ENCODE measurements around the gene SLC35F3. TPM values are rescaled to one million over a fixed set of nuclear protein-coding genes. Genes with fewer than 3 reads are reported as not detected.

The SLC35F3 gene
- total RNA-seq, 1 experiment from 2014 or later: 0.94 TPM

DNA sequence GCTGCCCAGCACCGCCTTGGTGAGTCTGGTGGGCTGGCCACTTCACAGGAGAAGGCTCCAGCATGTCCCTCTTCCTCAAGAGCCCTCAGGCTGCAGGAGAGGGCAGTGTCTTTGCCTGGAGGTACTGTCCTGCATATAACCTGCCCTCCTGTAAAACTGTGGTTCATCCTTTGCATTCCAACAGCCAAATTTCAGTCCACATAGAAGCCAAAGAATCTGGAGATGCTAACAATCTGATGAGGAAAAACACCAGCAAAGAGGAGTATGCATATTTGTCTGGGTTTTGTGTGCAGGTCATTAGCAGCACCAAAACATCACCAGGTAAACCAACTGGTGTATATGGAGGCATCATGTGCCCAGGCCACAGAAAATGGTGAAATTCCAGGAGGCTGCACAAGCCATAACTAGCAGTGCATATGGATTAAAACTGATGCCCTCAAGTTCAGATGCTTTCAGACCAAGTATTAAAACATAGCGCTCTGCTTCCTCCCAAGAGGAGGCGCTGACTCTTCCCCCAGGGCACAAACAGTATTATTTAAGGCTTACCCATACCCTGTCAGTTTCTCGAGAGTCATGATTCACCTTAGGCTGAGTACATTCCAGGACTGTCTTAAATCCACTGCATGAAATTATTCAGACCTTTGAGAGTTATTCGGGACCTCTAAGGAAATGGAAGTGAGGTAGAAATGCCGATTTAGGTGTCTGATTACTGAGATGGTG, 318.2 kb downstream of the SLC35F3 start:
- POLR2A ChIA-PET: no interaction called here
- Mint-ChIP-seq H3K4me1 (peaks cover 28% of the 10 kb centered on the region), H3K4me3 (no peak overlapping the region), H3K36me3 (no peaks in the 10 kb centered on the region), H3K27me3 (ENCODE audit: low read depth) (peaks cover 18% of the 10 kb centered on the region), H3K27ac (no peak overlapping the region), H3K9me3 (no peaks in the 10 kb centered on the region)
- no peak for DNase-seq (ENCODE audit: low spot score)
- TF ChIP-seq, protein P1, sequence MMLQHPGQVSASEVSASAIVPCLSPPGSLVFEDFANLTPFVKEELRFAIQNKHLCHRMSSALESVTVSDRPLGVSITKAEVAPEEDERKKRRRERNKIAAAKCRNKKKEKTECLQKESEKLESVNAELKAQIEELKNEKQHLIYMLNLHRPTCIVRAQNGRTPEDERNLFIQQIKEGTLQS (CRISPR knock-in tag; conservative IDR thresholded peaks at IDR 0.05): no peak
- no peak for TF ChIP-seq SOX15 (CRISPR knock-in tag; IDR thresholded peaks at IDR 0.05)
- TF ChIP-seq ZNF423 (CRISPR knock-in tag; IDR thresholded peaks at IDR 0.05): no peak
- TF ChIP-seq, protein P2, sequence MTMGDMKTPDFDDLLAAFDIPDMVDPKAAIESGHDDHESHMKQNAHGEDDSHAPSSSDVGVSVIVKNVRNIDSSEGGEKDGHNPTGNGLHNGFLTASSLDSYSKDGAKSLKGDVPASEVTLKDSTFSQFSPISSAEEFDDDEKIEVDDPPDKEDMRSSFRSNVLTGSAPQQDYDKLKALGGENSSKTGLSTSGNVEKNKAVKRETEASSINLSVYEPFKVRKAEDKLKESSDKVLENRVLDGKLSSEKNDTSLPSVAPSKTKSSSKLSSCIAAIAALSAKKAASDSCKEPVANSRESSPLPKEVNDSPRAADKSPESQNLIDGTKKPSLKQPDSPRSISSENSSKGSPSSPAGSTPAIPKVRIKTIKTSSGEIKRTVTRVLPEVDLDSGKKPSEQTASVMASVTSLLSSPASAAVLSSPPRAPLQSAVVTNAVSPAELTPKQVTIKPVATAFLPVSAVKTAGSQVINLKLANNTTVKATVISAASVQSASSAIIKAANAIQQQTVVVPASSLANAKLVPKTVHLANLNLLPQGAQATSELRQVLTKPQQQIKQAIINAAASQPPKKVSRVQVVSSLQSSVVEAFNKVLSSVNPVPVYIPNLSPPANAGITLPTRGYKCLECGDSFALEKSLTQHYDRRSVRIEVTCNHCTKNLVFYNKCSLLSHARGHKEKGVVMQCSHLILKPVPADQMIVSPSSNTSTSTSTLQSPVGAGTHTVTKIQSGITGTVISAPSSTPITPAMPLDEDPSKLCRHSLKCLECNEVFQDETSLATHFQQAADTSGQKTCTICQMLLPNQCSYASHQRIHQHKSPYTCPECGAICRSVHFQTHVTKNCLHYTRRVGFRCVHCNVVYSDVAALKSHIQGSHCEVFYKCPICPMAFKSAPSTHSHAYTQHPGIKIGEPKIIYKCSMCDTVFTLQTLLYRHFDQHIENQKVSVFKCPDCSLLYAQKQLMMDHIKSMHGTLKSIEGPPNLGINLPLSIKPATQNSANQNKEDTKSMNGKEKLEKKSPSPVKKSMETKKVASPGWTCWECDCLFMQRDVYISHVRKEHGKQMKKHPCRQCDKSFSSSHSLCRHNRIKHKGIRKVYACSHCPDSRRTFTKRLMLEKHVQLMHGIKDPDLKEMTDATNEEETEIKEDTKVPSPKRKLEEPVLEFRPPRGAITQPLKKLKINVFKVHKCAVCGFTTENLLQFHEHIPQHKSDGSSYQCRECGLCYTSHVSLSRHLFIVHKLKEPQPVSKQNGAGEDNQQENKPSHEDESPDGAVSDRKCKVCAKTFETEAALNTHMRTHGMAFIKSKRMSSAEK (CRISPR knock-in tag; IDR thresholded peaks at IDR 0.05; ENCODE audit: borderline replicate concordance): no peak
- TF ChIP-seq, protein P3, sequence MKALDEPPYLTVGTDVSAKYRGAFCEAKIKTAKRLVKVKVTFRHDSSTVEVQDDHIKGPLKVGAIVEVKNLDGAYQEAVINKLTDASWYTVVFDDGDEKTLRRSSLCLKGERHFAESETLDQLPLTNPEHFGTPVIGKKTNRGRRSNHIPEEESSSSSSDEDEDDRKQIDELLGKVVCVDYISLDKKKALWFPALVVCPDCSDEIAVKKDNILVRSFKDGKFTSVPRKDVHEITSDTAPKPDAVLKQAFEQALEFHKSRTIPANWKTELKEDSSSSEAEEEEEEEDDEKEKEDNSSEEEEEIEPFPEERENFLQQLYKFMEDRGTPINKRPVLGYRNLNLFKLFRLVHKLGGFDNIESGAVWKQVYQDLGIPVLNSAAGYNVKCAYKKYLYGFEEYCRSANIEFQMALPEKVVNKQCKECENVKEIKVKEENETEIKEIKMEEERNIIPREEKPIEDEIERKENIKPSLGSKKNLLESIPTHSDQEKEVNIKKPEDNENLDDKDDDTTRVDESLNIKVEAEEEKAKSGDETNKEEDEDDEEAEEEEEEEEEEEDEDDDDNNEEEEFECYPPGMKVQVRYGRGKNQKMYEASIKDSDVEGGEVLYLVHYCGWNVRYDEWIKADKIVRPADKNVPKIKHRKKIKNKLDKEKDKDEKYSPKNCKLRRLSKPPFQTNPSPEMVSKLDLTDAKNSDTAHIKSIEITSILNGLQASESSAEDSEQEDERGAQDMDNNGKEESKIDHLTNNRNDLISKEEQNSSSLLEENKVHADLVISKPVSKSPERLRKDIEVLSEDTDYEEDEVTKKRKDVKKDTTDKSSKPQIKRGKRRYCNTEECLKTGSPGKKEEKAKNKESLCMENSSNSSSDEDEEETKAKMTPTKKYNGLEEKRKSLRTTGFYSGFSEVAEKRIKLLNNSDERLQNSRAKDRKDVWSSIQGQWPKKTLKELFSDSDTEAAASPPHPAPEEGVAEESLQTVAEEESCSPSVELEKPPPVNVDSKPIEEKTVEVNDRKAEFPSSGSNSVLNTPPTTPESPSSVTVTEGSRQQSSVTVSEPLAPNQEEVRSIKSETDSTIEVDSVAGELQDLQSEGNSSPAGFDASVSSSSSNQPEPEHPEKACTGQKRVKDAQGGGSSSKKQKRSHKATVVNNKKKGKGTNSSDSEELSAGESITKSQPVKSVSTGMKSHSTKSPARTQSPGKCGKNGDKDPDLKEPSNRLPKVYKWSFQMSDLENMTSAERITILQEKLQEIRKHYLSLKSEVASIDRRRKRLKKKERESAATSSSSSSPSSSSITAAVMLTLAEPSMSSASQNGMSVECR (CRISPR knock-in tag; IDR thresholded peaks at IDR 0.05; ENCODE audit: borderline replicate concordance): no peak
- no peak for TF ChIP-seq ZNF263 (CRISPR knock-in tag; IDR thresholded peaks at IDR 0.05; ENCODE audit: low read depth)
- TF ChIP-seq SMAD4 (CRISPR knock-in tag; IDR thresholded peaks at IDR 0.05): no peak
- TF ChIP-seq, protein P4, sequence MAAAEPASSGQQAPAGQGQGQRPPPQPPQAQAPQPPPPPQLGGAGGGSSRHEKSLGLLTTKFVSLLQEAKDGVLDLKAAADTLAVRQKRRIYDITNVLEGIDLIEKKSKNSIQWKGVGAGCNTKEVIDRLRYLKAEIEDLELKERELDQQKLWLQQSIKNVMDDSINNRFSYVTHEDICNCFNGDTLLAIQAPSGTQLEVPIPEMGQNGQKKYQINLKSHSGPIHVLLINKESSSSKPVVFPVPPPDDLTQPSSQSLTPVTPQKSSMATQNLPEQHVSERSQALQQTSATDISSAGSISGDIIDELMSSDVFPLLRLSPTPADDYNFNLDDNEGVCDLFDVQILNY (CRISPR knock-in tag; IDR thresholded peaks at IDR 0.05): no peak
- TF ChIP-seq JUN (CRISPR knock-in tag; IDR thresholded peaks at IDR 0.05): no peak
- TF ChIP-seq GABPB1 (CRISPR knock-in tag; IDR thresholded peaks at IDR 0.05): no peak
- TF ChIP-seq NR3C1 (CRISPR knock-in tag; conservative IDR thresholded peaks at IDR 0.05; ENCODE audit: low read depth): no peak
- TF ChIP-seq, protein P5, sequence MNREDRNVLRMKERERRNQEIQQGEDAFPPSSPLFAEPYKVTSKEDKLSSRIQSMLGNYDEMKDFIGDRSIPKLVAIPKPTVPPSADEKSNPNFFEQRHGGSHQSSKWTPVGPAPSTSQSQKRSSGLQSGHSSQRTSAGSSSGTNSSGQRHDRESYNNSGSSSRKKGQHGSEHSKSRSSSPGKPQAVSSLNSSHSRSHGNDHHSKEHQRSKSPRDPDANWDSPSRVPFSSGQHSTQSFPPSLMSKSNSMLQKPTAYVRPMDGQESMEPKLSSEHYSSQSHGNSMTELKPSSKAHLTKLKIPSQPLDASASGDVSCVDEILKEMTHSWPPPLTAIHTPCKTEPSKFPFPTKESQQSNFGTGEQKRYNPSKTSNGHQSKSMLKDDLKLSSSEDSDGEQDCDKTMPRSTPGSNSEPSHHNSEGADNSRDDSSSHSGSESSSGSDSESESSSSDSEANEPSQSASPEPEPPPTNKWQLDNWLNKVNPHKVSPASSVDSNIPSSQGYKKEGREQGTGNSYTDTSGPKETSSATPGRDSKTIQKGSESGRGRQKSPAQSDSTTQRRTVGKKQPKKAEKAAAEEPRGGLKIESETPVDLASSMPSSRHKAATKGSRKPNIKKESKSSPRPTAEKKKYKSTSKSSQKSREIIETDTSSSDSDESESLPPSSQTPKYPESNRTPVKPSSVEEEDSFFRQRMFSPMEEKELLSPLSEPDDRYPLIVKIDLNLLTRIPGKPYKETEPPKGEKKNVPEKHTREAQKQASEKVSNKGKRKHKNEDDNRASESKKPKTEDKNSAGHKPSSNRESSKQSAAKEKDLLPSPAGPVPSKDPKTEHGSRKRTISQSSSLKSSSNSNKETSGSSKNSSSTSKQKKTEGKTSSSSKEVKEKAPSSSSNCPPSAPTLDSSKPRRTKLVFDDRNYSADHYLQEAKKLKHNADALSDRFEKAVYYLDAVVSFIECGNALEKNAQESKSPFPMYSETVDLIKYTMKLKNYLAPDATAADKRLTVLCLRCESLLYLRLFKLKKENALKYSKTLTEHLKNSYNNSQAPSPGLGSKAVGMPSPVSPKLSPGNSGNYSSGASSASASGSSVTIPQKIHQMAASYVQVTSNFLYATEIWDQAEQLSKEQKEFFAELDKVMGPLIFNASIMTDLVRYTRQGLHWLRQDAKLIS (CRISPR knock-in tag; IDR thresholded peaks at IDR 0.05; ENCODE audit: borderline replicate concordance): no peak
- TF ChIP-seq FOXJ3 (CRISPR knock-in tag; IDR thresholded peaks at IDR 0.05; ENCODE audit: borderline replicate concordance): no peak
- TF ChIP-seq ZBTB21 (CRISPR knock-in tag; IDR thresholded peaks at IDR 0.05; ENCODE audit: borderline replicate concordance): no peak
- TF ChIP-seq, protein P6, sequence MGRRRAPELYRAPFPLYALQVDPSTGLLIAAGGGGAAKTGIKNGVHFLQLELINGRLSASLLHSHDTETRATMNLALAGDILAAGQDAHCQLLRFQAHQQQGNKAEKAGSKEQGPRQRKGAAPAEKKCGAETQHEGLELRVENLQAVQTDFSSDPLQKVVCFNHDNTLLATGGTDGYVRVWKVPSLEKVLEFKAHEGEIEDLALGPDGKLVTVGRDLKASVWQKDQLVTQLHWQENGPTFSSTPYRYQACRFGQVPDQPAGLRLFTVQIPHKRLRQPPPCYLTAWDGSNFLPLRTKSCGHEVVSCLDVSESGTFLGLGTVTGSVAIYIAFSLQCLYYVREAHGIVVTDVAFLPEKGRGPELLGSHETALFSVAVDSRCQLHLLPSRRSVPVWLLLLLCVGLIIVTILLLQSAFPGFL (CRISPR knock-in tag; IDR thresholded peaks at IDR 0.05; ENCODE audit: borderline replicate concordance): no peak
- no peak for TF ChIP-seq ZNF138 (CRISPR knock-in tag; conservative IDR thresholded peaks at IDR 0.05)
- no peak for TF ChIP-seq JAZF1 (CRISPR knock-in tag; IDR thresholded peaks at IDR 0.05)
- TF ChIP-seq, protein P7, sequence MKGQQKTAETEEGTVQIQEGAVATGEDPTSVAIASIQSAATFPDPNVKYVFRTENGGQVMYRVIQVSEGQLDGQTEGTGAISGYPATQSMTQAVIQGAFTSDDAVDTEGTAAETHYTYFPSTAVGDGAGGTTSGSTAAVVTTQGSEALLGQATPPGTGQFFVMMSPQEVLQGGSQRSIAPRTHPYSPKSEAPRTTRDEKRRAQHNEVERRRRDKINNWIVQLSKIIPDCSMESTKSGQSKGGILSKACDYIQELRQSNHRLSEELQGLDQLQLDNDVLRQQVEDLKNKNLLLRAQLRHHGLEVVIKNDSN (CRISPR knock-in tag; IDR thresholded peaks at IDR 0.05): no peak
- TF ChIP-seq RELA (CRISPR knock-in tag; IDR thresholded peaks at IDR 0.05; ENCODE audit: borderline replicate concordance): no peak
- CTCF ChIA-PET: interaction anchor here (0.8 to 1.8 kb wide), 5 partner anchors 10 to 100 kb away, joined by 3 to 9 read pairs (median 5); no protein-coding TSS in a partner anchor
- no peak; the same call in 1 of the 2 replicates for ATAC-seq
